ENCODE measurements around the gene PTPN7.

PTPN7 gene
- total RNA-seq = 155 to 233 (median 205) reads per million in 3 donors

GRCh38 chr1:202160377-202160940 is at the start of gene PTPN7:
Gene PTPN7 (minus strand): TSS chr1:202160602. CDS start chr1:202159402, 1,200 bp downstream.
- Histone ChIP-seq H3K4me3 (ENCODE audit: insufficient read depth, low read depth, low read length, poor library complexity, severe bottlenecking) (peak within 1 kb of the TSS; percentile 65), H3K9me3 (ENCODE audit: control insufficient read depth, low read length) (no peaks in the 10 kb centered on the region), H3K4me1 (ENCODE audit: control insufficient read depth, insufficient read depth, low read length, poor library complexity, severe bottlenecking) (peaks cover 83% of the 10 kb centered on the region), H3K36me3 (ENCODE audit: control insufficient read depth, insufficient read depth, low read length) (peaks cover 22% of the 10 kb centered on the region), H3K27ac (ENCODE audit: insufficient read depth, low read length, poor library complexity, severe bottlenecking) (peak within 1 kb of the TSS; percentile 88), H3K27me3 (replicated peaks; ENCODE audit: control insufficient read depth, insufficient read depth, low read length, poor library complexity, severe bottlenecking) (no peaks in the 10 kb centered on the region)
- DNase-seq = peak; percentile 56 to 61 (median 59)

GRCh38 chr1:202208351-202208857 is 48.0 kb upstream of the PTPN7 start:
- Histone ChIP-seq H3K27ac (ENCODE audit: insufficient read depth, low read length, poor library complexity, severe bottlenecking) (no peak overlapping the region), H3K27me3 (replicated peaks; ENCODE audit: control insufficient read depth, insufficient read depth, low read length, poor library complexity, severe bottlenecking) (peaks cover 8% of the 10 kb centered on the region), H3K4me1 (ENCODE audit: control insufficient read depth, insufficient read depth, low read length, poor library complexity, severe bottlenecking) (no peaks in the 10 kb centered on the region), H3K4me3 (ENCODE audit: insufficient read depth, low read depth, low read length, poor library complexity, severe bottlenecking) (no peak overlapping the region), H3K36me3 (ENCODE audit: control insufficient read depth, insufficient read depth, low read length) (no peaks in the 10 kb centered on the region), H3K9me3 (ENCODE audit: control insufficient read depth, low read length) (no peaks in the 10 kb centered on the region)
- no peak for DNase-seq

- no peaks in the 10 kb centered on the region for H3K4me1 ChIP-seq (ENCODE audit: control insufficient read depth, insufficient read depth, low read length, poor library complexity, severe bottlenecking)
- no peaks in the 10 kb centered on the region for H3K36me3 ChIP-seq (ENCODE audit: control insufficient read depth, insufficient read depth, low read length)
- H3K4me3 ChIP-seq (ENCODE audit: insufficient read depth, low read depth, low read length, poor library complexity, severe bottlenecking) = no peak overlapping the region
- no peaks in the 10 kb centered on the region for H3K9me3 ChIP-seq (ENCODE audit: control insufficient read depth, low read length)
- H3K27ac ChIP-seq (ENCODE audit: insufficient read depth, low read length, poor library complexity, severe bottlenecking) = no peak overlapping the region
- H3K27me3 ChIP-seq (replicated peaks; ENCODE audit: control insufficient read depth, insufficient read depth, low read length, poor library complexity, severe bottlenecking) = peaks cover 3% of the 10 kb centered on the region
- DNase-seq = no peak
These were observed 46.9 kb upstream of the PTPN7 start for GRCh38 chr1:202207292-202207691.

GRCh38 chr1:202205523-202206190 is 45.3 kb upstream of the PTPN7 start:
- Histone ChIP-seq H3K27ac (ENCODE audit: insufficient read depth, low read length, poor library complexity, severe bottlenecking) (no peak overlapping the region), H3K27me3 (replicated peaks; ENCODE audit: control insufficient read depth, insufficient read depth, low read length, poor library complexity, severe bottlenecking) (no peaks in the 10 kb centered on the region), H3K4me3 (ENCODE audit: insufficient read depth, low read depth, low read length, poor library complexity, severe bottlenecking) (no peak overlapping the region), H3K9me3 (ENCODE audit: control insufficient read depth, low read length) (no peaks in the 10 kb centered on the region), H3K4me1 (ENCODE audit: control insufficient read depth, insufficient read depth, low read length, poor library complexity, severe bottlenecking) (no peaks in the 10 kb centered on the region), H3K36me3 (ENCODE audit: control insufficient read depth, insufficient read depth, low read length) (no peaks in the 10 kb centered on the region)
- no peak for DNase-seq

- Histone ChIP-seq H3K4me3 (ENCODE audit: insufficient read depth, low read depth, low read length, poor library complexity, severe bottlenecking) (no peak overlapping the region), H3K27ac (ENCODE audit: insufficient read depth, low read length, poor library complexity, severe bottlenecking) (no peak overlapping the region)
These were observed 43.7 kb upstream of the PTPN7 start for GRCh38 chr1:202204065-202204464.

GRCh38 chr1:202203238-202204039 is 43.0 kb upstream of the PTPN7 start:
- Histone ChIP-seq H3K4me1 (ENCODE audit: control insufficient read depth, insufficient read depth, low read length, poor library complexity, severe bottlenecking) (no peaks in the 10 kb centered on the region), H3K9me3 (ENCODE audit: control insufficient read depth, low read length) (no peaks in the 10 kb centered on the region), H3K27me3 (replicated peaks; ENCODE audit: control insufficient read depth, insufficient read depth, low read length, poor library complexity, severe bottlenecking) (no peaks in the 10 kb centered on the region), H3K27ac (ENCODE audit: insufficient read depth, low read length, poor library complexity, severe bottlenecking) (no peak overlapping the region), H3K36me3 (ENCODE audit: control insufficient read depth, insufficient read depth, low read length) (no peaks in the 10 kb centered on the region), H3K4me3 (ENCODE audit: insufficient read depth, low read depth, low read length, poor library complexity, severe bottlenecking) (no peak overlapping the region)
- no peak for DNase-seq

More at GRCh38 chr1:202204065-202204464, 43.7 kb upstream of the PTPN7 start:
- Histone ChIP-seq H3K4me1 (ENCODE audit: control insufficient read depth, insufficient read depth, low read length, poor library complexity, severe bottlenecking) (no peaks in the 10 kb centered on the region), H3K9me3 (ENCODE audit: control insufficient read depth, low read length) (no peaks in the 10 kb centered on the region), H3K27me3 (replicated peaks; ENCODE audit: control insufficient read depth, insufficient read depth, low read length, poor library complexity, severe bottlenecking) (no peaks in the 10 kb centered on the region), H3K36me3 (ENCODE audit: control insufficient read depth, insufficient read depth, low read length) (no peaks in the 10 kb centered on the region)
- DNase-seq = no peak

- H3K4me3 ChIP-seq (ENCODE audit: insufficient read depth, low read depth, low read length, poor library complexity, severe bottlenecking) = no peak overlapping the region
- no peaks in the 10 kb centered on the region for H3K9me3 ChIP-seq (ENCODE audit: control insufficient read depth, low read length)
- no peaks in the 10 kb centered on the region for H3K36me3 ChIP-seq (ENCODE audit: control insufficient read depth, insufficient read depth, low read length)
- H3K4me1 ChIP-seq (ENCODE audit: control insufficient read depth, insufficient read depth, low read length, poor library complexity, severe bottlenecking) = no peaks in the 10 kb centered on the region
- H3K27me3 ChIP-seq (replicated peaks; ENCODE audit: control insufficient read depth, insufficient read depth, low read length, poor library complexity, severe bottlenecking) = no peaks in the 10 kb centered on the region
- H3K27ac ChIP-seq (ENCODE audit: insufficient read depth, low read length, poor library complexity, severe bottlenecking) = no peak overlapping the region
- no peak for DNase-seq
These were observed 42.2 kb upstream of the PTPN7 start for GRCh38 chr1:202202500-202203168.

GRCh38 chr1:202201971-202202370 is 41.6 kb upstream of the PTPN7 start:
- DNase-seq = no peak
- Histone ChIP-seq H3K4me3 (ENCODE audit: insufficient read depth, low read depth, low read length, poor library complexity, severe bottlenecking) (no peak overlapping the region), H3K27me3 (replicated peaks; ENCODE audit: control insufficient read depth, insufficient read depth, low read length, poor library complexity, severe bottlenecking) (no peaks in the 10 kb centered on the region), H3K9me3 (ENCODE audit: control insufficient read depth, low read length) (no peaks in the 10 kb centered on the region), H3K27ac (ENCODE audit: insufficient read depth, low read length, poor library complexity, severe bottlenecking) (no peak overlapping the region), H3K36me3 (ENCODE audit: control insufficient read depth, insufficient read depth, low read length) (no peaks in the 10 kb centered on the region), H3K4me1 (ENCODE audit: control insufficient read depth, insufficient read depth, low read length, poor library complexity, severe bottlenecking) (no peaks in the 10 kb centered on the region)

- no peak for DNase-seq
- no peaks in the 10 kb centered on the region for H3K9me3 ChIP-seq (ENCODE audit: control insufficient read depth, low read length)
These were observed 40.9 kb upstream of the PTPN7 start for GRCh38 chr1:202201266-202201665.

More at GRCh38 chr1:202201266-202201665, 40.9 kb upstream of the PTPN7 start:
- Histone ChIP-seq H3K27ac (ENCODE audit: insufficient read depth, low read length, poor library complexity, severe bottlenecking) (no peak overlapping the region), H3K4me3 (ENCODE audit: insufficient read depth, low read depth, low read length, poor library complexity, severe bottlenecking) (no peak overlapping the region), H3K27me3 (replicated peaks; ENCODE audit: control insufficient read depth, insufficient read depth, low read length, poor library complexity, severe bottlenecking) (no peaks in the 10 kb centered on the region), H3K36me3 (ENCODE audit: control insufficient read depth, insufficient read depth, low read length) (no peaks in the 10 kb centered on the region), H3K4me1 (ENCODE audit: control insufficient read depth, insufficient read depth, low read length, poor library complexity, severe bottlenecking) (no peaks in the 10 kb centered on the region)
